Loucy (cell line): ENCODE results near the gene ZP3.
"Not testable (repeated sequence)": the region's sequence is repeated elsewhere in the genome, so short reads cannot be mapped to it uniquely, and the experiment has no call there.

Experiments
- H2AFZ ChIP-seq: fragments of 200-600 bp; sonication (generic); 2 replicates; pipeline ENCODE4 v1.6.0; 2016; ENCODE audit warnings: antibody characterized with exemption, mild to moderate bottlenecking, low read length, moderate library complexity
- H3F3A ChIP-seq: fragments of 200-600 bp; 2 replicates; pipeline ENCODE4 v1.6.0; 2016; ENCODE audit warnings: antibody characterized with exemption, low read depth, mild to moderate bottlenecking
- H3K27me3 ChIP-seq: fragments of 200-600 bp; sonication (generic); 2 replicates; pipeline ENCODE4 v1.6.1; 2014; ENCODE audit warnings: low read length, mild to moderate bottlenecking; ENCODE audit not compliant: insufficient read depth, poor library complexity, severe bottlenecking
- H3K36me3 ChIP-seq: fragments of 200-600 bp; sonication (generic); 2 replicates; pipeline ENCODE4 v1.6.1; 2016; ENCODE audit warnings: low read length; ENCODE audit not compliant: insufficient read depth
- H3K4me1 ChIP-seq: fragments of 200-600 bp; sonication (generic); 2 replicates; pipeline ENCODE4 v1.5.1; 2014; ENCODE audit warnings: low read length, mild to moderate bottlenecking; ENCODE audit not compliant: insufficient read depth, poor library complexity, severe bottlenecking
- H3K4me2 ChIP-seq: fragments of 200-600 bp; sonication (generic); 2 replicates; pipeline ENCODE4 v1.6.0; 2014; ENCODE audit warnings: antibody characterized with exemption, low read length, low read depth, mild to moderate bottlenecking; ENCODE audit not compliant: poor library complexity, severe bottlenecking
- H3K4me3 ChIP-seq: fragments of 200-600 bp; sonication (generic); 2 replicates; pipeline ENCODE4 v1.5.1; 2014; ENCODE audit warnings: low read length, mild to moderate bottlenecking, mixed read lengths; ENCODE audit not compliant: poor library complexity, severe bottlenecking
- H3K79me2 ChIP-seq: fragments of 200-600 bp; sonication (generic); 2 replicates; pipeline ENCODE4 v1.6.1; 2014; ENCODE audit warnings: low read length; ENCODE audit not compliant: insufficient read depth
- H3K9ac ChIP-seq: fragments of 200-600 bp; sonication (generic); 2 replicates; pipeline ENCODE4 v1.6.0; 2014; ENCODE audit warnings: mild to moderate bottlenecking, low read depth, low read length, moderate library complexity; ENCODE audit not compliant: poor library complexity, severe bottlenecking
- H3K9me2 ChIP-seq: fragments of 200-600 bp; sonication (generic); replicated peaks from 2 replicates; pipeline ENCODE4 v1.6.1; 2016; ENCODE audit warnings: low read depth, low read length, mixed read lengths
- H3K9me3 ChIP-seq: fragments of 200-600 bp; sonication (generic); 2 replicates; pipeline ENCODE4 v1.6.1; 2014; ENCODE audit warnings: mild to moderate bottlenecking, antibody characterized with exemption, low read length, low read depth; ENCODE audit not compliant: insufficient read depth
- H4K20me1 ChIP-seq: fragments of 200-600 bp; sonication (generic); 2 replicates; pipeline ENCODE4 v1.6.0; 2014; ENCODE audit warnings: antibody characterized with exemption, low read length, mild to moderate bottlenecking; ENCODE audit not compliant: insufficient read depth, poor library complexity, severe bottlenecking

The ZP3 gene

DNA sequence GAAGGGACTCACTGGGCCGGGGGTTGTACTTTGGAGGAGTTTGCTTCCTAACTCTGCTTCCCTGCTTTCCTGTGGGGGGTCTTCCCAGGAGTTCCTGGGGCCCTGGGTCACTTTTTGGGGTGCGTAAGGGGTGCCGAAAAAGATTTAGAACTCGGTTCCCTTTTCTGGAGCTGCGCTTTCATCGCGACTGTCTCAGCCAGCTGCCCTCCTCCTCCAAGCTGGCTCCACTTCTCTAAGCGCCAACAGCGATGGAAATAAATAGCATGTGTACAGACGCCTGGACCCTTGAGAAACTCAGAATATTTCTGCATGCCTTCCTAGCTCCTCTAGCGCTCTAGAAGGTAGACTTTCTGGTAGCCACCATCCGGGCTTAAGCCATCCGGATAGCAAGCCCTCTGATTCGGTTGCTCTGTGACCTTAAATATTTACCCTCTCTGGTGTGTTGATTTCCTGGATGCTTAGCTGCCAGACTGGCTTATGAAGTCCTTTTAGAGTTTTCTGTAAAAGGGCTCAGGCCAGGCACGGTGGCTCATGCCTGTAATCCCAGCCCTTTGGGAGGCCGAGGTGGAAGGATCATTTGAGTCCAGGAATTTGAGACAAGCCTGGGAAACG lies 37.6 kb downstream of the ZP3 start:
- not testable (repeated sequence) for H2AFZ ChIP-seq, H3F3A ChIP-seq, H4K20me1 ChIP-seq, H3K9ac ChIP-seq, H3K4me1 ChIP-seq, H3K9me2 ChIP-seq, H3K4me3 ChIP-seq, H3K27me3 ChIP-seq, H3K4me2 ChIP-seq, H3K9me3 ChIP-seq, H3K79me2 ChIP-seq, H3K36me3 ChIP-seq

GRCh38 chr7:76464959-76465358 lies 40.2 kb downstream of the ZP3 start:
- H3F3A ChIP-seq, H3K9me3 ChIP-seq, H3K9me2 ChIP-seq, H3K4me2 ChIP-seq, H3K4me3 ChIP-seq, H4K20me1 ChIP-seq, H3K27me3 ChIP-seq, H2AFZ ChIP-seq, H3K9ac ChIP-seq, H3K79me2 ChIP-seq, H3K4me1 ChIP-seq, H3K36me3 ChIP-seq: not testable (repeated sequence)

DNA sequence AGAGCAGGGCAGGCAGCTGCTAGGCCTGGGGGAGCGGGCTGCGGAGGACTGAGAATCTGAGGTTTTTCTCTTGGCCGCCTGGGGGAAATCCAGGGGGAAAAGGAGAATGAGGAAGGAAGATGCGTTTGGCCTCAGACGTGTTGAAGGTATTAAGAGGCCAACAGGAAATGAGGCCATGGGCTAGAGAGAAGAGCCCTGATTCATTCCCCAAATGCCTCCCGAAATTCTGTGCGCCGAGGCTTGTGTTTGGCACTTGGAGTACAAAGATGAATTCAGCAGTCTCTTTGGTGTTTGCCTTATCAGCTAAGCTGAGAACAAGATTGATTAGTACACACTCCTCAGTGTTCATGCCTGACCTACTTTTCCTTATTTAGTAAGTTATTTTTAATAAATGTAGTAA lies 41.2 kb downstream of the ZP3 start:
- H3K27me3 ChIP-seq, H4K20me1 ChIP-seq, H3K4me3 ChIP-seq, H3K9me2 ChIP-seq, H3K4me1 ChIP-seq, H2AFZ ChIP-seq, H3F3A ChIP-seq, H3K79me2 ChIP-seq, H3K9me3 ChIP-seq, H3K4me2 ChIP-seq, H3K9ac ChIP-seq, H3K36me3 ChIP-seq: not testable (repeated sequence)

DNA sequence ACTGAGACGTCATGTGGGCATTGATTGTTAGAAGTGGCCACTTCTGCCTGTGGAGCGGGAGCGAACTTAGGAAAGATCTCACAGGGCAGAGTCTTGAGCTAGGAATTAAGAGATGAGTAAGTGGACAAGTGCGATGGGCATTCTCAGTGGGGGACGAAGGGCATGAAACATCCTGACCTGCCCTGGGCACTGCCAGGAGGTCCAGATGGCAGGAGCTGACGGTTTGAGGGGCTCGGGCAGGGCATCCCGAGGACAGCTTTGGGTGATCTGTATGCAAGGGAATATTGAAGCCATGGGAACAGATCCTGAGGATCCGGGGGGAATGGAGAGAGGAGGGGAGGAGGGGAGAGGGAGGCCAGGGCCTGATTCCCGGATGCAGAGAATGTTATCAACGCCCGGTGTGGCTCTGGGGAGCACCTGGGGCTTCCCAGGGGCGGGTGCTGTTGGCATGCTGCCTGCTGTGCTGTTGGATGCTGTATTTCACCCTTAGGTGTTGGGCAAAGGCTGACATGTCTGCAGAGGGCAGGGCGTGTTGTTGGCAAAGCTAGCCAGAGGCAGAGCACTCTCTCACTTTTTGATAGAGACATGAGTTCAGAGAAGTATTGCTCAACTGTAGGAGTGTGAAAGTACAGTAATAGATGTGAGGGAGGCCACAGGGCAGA lies 43.1 kb downstream of the ZP3 start:
- not testable (repeated sequence) for H3K9me3 ChIP-seq, H3K9ac ChIP-seq, H3K9me2 ChIP-seq, H4K20me1 ChIP-seq, H3K4me3 ChIP-seq, H3K4me2 ChIP-seq, H3K79me2 ChIP-seq, H3K27me3 ChIP-seq, H3F3A ChIP-seq, H3K4me1 ChIP-seq, H3K36me3 ChIP-seq, H2AFZ ChIP-seq

DNA sequence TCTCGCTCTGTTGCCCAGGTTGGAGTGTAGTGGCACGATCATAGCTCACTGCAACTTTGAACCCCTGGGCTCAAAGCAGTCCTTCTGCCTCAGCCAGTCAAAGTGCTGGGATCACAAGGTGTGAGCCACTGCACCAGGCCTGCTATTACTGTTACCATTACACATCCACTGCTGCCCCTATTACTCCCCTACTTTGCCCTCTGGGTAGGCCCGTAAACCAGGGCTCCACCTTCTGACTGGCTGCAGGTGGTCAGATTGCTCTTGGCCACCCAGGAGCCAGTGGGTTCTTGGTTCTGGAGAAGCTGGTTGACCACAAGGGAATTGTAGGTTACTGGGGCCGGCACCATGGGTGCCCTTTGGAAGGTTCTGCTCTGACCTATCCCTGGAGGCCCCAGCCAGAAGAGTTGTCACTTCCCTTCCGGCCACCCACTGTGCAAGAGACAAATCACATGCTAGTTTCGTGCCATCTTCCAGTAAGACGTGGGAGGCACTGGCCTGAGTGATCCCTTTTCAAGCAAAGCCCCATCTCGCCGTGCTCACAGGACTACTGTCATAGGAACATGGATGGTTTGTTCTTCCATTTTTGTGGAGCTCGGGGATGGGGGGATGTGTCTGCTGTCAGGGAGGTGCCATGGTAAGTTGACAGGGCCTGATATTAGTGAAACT lies 46.9 kb downstream of the ZP3 start:
- not testable (repeated sequence) for H3K36me3 ChIP-seq, H3K79me2 ChIP-seq, H2AFZ ChIP-seq, H3K4me2 ChIP-seq, H3K9ac ChIP-seq, H3K9me3 ChIP-seq, H3F3A ChIP-seq, H3K9me2 ChIP-seq, H3K4me1 ChIP-seq, H3K27me3 ChIP-seq, H4K20me1 ChIP-seq, H3K4me3 ChIP-seq

GRCh38 chr7:76473097-76473496 lies 48.3 kb downstream of the ZP3 start:
- not testable (repeated sequence) for H3K27me3 ChIP-seq, H3K4me3 ChIP-seq, H3K9me3 ChIP-seq, H4K20me1 ChIP-seq, H3K36me3 ChIP-seq, H3K9ac ChIP-seq, H3K4me2 ChIP-seq, H3K79me2 ChIP-seq, H2AFZ ChIP-seq, H3K9me2 ChIP-seq, H3F3A ChIP-seq, H3K4me1 ChIP-seq

DNA sequence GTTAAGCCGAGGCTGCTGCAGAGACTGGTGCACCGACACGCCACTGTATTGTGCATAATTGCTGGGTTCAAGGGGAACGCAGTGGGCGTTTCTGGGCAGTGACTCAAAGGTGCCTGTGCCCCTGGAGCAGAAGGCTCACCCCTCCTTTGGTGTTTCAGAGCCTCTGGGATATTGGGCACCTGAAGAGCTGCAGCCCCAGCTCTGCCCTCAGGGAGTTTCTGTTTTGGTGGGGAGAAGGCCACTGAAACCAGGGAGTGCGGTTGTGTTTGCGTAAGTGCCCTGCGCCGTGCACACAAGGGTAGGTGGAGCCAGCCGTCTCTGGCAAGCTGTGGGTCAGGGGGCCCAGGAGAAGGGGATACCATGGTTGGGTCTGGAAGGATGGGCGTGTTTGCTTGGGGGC lies 51.5 kb downstream of the ZP3 start:
- H4K20me1 ChIP-seq, H3K9me3 ChIP-seq, H3K4me1 ChIP-seq, H3K36me3 ChIP-seq, H3K4me2 ChIP-seq, H3K27me3 ChIP-seq, H3K79me2 ChIP-seq, H3K4me3 ChIP-seq, H3K9ac ChIP-seq, H2AFZ ChIP-seq, H3F3A ChIP-seq, H3K9me2 ChIP-seq: not testable (repeated sequence)
